PC-9 (cell line): ENCODE results near the gene SCAI.

Source experiments
- CTCF ChIP-seq: fragments of 200-600 bp; sonication (generic); conservative IDR thresholded peaks from 2 replicates; pipeline ENCODE4 v1.6.1; 2017; ENCODE audit warnings: mixed run types, antibody characterized with exemption, mild to moderate bottlenecking, moderate library complexity
- EZH2 ChIP-seq: fragments of 200-600 bp; sonication (generic); IDR thresholded peaks from 2 replicates; pipeline ENCODE4 v1.8.0; 2017; ENCODE audit warnings: antibody characterized with exemption, low read depth

- TF ChIP-seq CTCF (no peak), EZH2 (no peak)
These were observed 11.6 kb downstream of the SCAI start for GRCh38 chr9:125131778-125132177.
